ENCODE data around the gene CYBA. TPM values are rescaled to one million over a fixed set of nuclear protein-coding genes. Genes with fewer than 3 reads are reported as not detected.

Gene CYBA
- total and polyA plus RNA-seq, 2 of the 13 experiments (the other 11 are each of a cell fraction or from before 2014, with no cell fraction given), result 196 to 250 TPM

GRCh38 chr16:88650749-88651275, at the start of gene CYBA (continued):
- peak; percentile 86 for TF ChIP-seq PHF8 (CRISPR knock-in tag; IDR thresholded peaks at IDR 0.05)
- TF ChIP-seq MTA3 (CRISPR knock-in tag; IDR thresholded peaks at IDR 0.05), result no peak
- TF ChIP-seq SNAPC4 (CRISPR knock-in tag; IDR thresholded peaks at IDR 0.05), result 0 out of 2 replicates have a peak, but pooled peaks have one; percentile 26
- TF ChIP-seq, protein P1, sequence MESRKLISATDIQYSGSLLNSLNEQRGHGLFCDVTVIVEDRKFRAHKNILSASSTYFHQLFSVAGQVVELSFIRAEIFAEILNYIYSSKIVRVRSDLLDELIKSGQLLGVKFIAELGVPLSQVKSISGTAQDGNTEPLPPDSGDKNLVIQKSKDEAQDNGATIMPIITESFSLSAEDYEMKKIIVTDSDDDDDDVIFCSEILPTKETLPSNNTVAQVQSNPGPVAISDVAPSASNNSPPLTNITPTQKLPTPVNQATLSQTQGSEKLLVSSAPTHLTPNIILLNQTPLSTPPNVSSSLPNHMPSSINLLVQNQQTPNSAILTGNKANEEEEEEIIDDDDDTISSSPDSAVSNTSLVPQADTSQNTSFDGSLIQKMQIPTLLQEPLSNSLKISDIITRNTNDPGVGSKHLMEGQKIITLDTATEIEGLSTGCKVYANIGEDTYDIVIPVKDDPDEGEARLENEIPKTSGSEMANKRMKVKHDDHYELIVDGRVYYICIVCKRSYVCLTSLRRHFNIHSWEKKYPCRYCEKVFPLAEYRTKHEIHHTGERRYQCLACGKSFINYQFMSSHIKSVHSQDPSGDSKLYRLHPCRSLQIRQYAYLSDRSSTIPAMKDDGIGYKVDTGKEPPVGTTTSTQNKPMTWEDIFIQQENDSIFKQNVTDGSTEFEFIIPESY (CRISPR knock-in tag; IDR thresholded peaks at IDR 0.05), result no peak
- TF ChIP-seq, protein P2, sequence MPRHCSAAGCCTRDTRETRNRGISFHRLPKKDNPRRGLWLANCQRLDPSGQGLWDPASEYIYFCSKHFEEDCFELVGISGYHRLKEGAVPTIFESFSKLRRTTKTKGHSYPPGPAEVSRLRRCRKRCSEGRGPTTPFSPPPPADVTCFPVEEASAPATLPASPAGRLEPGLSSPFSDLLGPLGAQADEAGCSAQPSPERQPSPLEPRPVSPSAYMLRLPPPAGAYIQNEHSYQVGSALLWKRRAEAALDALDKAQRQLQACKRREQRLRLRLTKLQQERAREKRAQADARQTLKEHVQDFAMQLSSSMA (CRISPR knock-in tag; IDR thresholded peaks at IDR 0.05), result no peak
- TF ChIP-seq ZNF782 (CRISPR knock-in tag; IDR thresholded peaks at IDR 0.05; ENCODE audit: borderline replicate concordance), result no peak; the same call in 1 of the 2 replicates
- 0 out of 2 replicates have a peak, but pooled peaks have one; percentile 13 for TF ChIP-seq ZNF367 (CRISPR knock-in tag; IDR thresholded peaks at IDR 0.05; ENCODE audit: borderline replicate concordance)
- TF ChIP-seq, protein P3, sequence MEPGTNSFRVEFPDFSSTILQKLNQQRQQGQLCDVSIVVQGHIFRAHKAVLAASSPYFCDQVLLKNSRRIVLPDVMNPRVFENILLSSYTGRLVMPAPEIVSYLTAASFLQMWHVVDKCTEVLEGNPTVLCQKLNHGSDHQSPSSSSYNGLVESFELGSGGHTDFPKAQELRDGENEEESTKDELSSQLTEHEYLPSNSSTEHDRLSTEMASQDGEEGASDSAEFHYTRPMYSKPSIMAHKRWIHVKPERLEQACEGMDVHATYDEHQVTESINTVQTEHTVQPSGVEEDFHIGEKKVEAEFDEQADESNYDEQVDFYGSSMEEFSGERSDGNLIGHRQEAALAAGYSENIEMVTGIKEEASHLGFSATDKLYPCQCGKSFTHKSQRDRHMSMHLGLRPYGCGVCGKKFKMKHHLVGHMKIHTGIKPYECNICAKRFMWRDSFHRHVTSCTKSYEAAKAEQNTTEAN (CRISPR knock-in tag; conservative IDR thresholded peaks at IDR 0.05), result peak; percentile 70
- TF ChIP-seq GTF2F1 (IDR thresholded peaks at IDR 0.05; ENCODE audit: low read length), result no peak
- TF ChIP-seq MXD4 (CRISPR knock-in tag; IDR thresholded peaks at IDR 0.05), result 0 out of 2 replicates have a peak, but pooled peaks have one; percentile 80
- peak; percentile 69 for TF ChIP-seq ZNF883 (CRISPR knock-in tag; IDR thresholded peaks at IDR 0.05; ENCODE audit: not compliant biosample characterization)
- TF ChIP-seq, protein P4, sequence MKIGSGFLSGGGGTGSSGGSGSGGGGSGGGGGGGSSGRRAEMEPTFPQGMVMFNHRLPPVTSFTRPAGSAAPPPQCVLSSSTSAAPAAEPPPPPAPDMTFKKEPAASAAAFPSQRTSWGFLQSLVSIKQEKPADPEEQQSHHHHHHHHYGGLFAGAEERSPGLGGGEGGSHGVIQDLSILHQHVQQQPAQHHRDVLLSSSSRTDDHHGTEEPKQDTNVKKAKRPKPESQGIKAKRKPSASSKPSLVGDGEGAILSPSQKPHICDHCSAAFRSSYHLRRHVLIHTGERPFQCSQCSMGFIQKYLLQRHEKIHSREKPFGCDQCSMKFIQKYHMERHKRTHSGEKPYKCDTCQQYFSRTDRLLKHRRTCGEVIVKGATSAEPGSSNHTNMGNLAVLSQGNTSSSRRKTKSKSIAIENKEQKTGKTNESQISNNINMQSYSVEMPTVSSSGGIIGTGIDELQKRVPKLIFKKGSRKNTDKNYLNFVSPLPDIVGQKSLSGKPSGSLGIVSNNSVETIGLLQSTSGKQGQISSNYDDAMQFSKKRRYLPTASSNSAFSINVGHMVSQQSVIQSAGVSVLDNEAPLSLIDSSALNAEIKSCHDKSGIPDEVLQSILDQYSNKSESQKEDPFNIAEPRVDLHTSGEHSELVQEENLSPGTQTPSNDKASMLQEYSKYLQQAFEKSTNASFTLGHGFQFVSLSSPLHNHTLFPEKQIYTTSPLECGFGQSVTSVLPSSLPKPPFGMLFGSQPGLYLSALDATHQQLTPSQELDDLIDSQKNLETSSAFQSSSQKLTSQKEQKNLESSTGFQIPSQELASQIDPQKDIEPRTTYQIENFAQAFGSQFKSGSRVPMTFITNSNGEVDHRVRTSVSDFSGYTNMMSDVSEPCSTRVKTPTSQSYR (CRISPR knock-in tag; IDR thresholded peaks at IDR 0.05; ENCODE audit: borderline replicate concordance), result peak; percentile 34; the same call in 1 of the 2 replicates
- no peak for TF ChIP-seq XBP1 (CRISPR knock-in tag; IDR thresholded peaks at IDR 0.05)
- no peak for TF ChIP-seq SRSF4 (IDR thresholded peaks at IDR 0.05; ENCODE audit: low read depth, low read length, poor library complexity, severe bottlenecking)
